Renal pelvis (tissue), 4 donors: ENCODE results near the gene ZNF136. TPM values are rescaled to one million over a fixed set of nuclear protein-coding genes. Genes with fewer than 3 reads are reported as not detected.
A peak's percentile ranks its signal among the peaks of the same experiment; 100 is the strongest.

ENCODE experiments used
- DNase-seq: peaks from one replicate; pipeline ENCODE4 v3.0.0-alpha.2; 2013
- polyA plus RNA-seq, 3 donors: library from polyadenylated mRNA; unstranded; fragments of 120-200 nt; gene quantifications; one replicate each; pipeline ENCODE4 v1.2.1, GENCODE V29; 2013; ENCODE audit not compliant: insufficient read length in 3 of 3

Gene ZNF136
- polyA plus RNA-seq, 3 donors, result 13.5 to 19.5 (median 17.1) TPM

DNA sequence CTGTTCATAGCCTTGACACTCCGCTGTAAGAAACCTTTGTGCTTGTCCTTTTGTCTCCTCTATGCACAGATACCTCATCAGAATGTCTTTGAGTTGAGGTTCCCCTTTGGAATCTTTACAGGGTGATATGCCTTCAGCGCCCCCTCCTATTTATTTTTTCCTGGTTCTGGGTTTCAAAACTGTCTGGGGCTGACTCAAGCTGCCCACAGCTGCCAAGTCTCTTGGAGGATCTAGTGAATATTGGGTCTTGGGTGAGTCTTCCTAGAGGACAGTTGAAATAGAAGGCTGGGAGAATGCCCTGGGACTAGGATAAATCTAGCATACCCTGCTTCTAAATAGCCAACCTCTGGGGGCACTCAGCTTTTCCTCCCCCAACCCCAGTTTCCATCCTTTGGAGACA, 930 bp downstream of the ZNF136 start:
- DNase-seq, result peak; percentile 4

DNA sequence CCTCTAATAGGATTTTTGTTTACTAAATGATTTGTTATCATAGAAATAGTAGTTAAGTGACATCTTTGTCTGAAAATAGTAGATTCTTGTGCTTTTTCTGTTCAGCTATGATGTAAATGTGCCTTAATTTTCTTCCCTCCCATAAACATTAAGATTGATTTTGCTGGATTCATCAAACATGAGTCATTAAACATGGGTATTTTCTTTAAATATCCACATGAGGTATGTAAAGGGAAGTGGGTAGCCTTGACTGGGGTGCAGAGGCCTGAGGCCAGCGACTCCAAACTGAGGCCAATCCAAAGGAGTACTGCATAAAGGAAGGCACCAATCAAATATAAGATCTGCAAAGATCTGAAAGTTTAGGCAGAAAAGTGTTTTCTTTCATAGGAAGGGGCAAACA, 3.7 kb downstream of the ZNF136 start:
- DNase-seq, result no peak

DNA sequence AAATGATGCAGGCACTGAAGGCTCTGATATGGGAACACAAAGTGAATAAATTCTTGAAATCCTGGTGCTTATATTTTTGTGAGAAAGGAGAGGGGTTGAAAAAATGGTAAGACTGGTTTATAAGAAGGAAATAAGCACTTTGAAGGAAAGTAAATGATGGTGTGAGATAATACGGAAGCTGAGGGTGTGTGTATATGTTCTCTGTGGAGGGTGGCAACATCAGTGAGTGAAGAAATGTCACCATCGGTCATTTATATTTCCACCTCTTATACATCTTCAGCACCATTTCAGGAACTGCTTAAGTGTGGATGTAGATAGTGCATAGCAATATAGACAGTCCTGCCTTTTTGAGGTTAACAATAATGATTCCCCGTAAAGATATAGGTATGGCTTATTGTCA, 17.5 kb downstream of the ZNF136 start:
- no peak for DNase-seq

DNA sequence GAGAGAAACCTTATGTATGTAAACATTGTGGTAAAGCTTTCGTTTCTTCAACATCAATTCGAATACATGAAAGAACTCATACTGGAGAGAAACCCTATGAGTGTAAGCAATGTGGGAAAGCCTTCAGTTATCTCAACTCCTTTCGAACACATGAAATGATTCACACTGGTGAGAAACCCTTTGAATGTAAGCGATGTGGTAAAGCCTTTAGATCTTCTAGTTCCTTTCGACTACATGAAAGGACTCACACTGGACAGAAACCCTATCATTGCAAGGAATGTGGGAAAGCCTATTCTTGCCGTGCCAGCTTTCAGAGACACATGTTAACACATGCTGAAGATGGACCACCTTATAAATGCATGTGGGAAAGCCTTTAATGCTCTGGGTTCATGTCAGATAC, 24.7 kb downstream of the ZNF136 start:
- DNase-seq, result no peak

DNA sequence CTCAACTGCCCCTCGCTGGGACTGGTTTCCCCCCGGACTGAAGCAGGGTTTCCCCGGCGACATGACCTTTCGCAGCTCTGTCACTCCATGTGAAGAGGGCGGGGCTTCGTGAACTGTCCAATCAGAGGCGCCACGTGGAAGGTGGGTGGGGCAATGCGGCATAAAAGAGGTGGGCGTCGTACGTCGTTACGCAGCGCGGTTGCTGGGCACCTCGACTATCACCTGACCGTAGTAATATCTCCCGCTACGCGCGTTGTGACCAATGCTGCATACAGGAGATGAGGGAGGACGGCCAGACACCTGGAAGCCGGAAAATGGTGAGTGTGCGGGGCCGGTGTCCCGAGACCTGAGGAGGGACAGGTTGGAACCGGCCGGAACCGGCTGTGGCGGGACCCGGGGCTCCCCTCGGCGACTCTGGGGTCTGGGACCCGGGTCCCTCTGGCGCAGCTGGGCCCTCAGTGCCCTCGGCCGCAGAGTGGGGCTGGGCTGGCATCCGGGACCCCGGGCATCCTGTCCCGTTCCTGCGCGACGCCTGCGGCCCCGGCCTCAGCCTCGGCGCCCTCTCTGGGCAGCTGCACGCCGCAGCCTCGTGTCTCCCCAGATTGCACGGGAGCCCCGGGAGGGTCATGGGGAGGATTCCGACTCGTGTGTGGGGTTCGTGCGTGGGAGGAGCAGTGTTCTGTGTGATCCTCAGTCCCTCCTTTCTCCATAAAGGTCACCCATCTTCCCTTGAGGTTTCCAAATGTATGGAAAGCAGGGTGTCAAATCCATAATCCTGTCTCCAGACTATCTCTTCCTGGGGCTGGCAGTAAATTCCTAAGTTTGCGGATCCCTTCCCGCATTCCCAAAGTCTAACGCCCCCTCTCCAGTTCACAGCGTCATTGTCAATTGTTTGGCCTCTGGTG, 32.2 kb downstream of the ZNF136 start:
- DNase-seq, result peak; percentile 93

DNA sequence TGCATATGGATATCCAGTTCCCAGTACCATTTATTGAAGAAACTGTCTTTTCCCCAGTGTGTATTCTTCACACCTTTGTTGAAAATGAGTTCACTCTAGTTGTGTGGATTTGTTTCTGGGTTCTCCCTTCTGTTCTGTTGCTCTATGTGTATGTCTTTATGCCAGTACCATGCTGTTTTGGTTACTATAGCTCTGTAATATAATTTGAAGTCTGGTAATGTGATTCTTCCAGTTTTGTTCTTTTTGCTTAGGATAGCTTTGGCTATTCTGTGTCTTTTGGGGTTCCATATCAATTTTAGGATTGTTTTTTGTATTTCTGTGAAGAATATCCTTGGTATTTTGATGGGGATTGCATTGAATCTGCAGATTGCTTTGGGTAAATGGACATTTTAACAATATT, 35.2 kb downstream of the ZNF136 start:
- DNase-seq, result no peak

DNA sequence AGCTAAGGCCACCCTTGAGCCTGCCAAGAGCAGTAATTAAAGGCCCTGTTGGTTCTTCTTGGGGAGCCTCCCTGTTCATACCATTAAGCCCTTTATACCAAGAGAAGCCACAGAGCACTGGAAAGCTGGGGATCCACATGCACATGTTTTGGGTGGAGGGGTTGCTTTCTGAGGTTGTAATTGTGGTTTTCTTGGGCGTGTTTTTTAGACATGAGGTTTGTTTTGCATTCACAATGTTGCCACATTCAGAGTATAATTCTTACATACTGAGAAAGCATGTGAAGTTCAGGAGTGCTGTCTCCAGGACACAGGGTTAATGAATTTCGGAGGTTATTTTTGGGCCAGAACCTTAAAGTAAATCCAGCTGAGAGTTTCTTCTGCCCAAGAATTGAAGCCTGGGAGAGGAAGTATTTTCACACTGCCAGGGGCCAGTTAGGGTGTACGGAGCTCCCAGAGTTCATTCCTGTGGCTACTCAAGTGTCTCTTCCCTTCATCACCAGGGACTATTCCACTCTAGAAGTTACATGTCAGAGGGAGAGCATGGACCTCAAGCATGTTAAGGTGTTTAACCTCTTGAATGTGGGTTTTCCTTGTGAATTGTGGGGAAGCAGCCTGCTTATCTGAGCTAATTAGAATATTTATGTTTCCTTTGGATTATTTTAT, 37.0 kb downstream of the ZNF136 start:
- DNase-seq, result peak; percentile 9

DNA sequence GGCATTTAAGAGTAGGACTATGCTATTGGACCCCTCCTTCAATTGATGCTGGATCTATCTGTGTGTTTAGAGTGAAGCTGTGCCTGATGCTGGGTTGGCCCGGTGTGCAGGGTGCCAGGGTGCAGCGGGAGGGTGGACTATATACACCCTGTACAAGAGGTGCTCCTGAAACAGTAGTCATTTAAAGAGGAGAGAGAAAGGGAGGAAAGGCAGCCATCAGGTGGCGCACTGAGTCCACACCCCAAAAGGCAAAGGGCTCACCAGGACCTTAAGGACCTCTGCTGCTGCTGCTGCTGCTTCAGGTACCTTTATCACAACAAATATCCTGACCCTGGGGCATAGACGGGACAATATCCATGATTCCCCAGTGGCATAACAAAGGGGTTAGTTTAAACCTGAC, 39.4 kb downstream of the ZNF136 start:
- peak; percentile 10 for DNase-seq

DNA sequence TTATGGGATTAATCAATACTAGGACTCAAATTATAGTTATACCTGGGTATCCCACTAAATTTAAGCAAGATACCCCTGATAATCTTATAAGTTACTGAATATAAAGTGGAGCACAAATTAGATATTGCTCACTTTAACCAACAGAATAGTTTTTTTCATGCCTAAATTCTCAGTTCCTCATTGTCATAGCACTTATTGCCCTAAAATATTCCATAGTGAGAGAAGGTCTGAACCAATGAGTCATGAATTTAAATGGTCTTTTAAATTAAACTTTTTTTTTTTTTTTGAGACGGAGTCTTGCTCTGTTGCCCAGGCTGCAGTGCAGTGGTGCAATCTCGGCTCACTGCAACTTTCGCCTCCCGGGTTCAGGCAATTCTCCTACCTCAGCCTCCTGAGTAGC, 42.4 kb downstream of the ZNF136 start:
- no peak for DNase-seq

DNA sequence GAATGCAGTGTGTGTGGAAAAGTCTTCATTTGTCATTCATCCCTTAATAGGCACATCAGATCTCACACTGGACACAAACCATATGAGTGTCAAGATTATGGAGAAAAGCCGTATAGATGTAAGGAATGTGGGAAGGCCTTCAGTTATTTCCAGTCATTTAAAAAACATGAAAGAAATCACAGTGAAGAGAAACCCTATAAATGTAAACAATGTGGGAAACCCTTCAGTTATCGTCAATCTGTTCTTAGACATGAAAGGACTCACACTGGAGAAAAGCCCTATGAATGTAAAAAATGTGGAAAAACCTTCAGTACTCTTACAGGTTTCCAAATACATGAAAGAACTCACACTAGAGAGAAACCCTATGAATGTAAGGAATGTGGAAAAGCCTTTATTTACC, 45.3 kb downstream of the ZNF136 start:
- DNase-seq, result no peak

DNA sequence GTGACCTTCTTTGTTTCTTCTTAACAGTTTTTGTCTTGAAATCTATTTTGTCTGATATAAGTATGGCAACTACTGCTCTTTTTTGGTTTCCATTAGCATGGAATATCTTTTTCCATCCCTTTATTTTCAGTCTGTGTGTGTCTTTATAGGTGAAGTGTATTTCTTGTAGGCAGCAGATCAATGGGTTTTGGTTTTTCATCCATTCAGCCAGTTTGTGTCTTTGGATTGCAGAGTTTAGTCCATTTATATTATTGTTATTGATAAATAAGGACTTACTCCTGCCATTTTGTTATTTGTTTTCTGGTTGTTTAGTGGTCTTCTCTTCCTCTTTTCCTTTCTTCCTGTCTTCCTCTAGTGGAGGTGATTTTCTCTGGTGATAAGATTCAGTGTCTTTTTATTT, 54.4 kb downstream of the ZNF136 start:
- DNase-seq, result no peak

DNA sequence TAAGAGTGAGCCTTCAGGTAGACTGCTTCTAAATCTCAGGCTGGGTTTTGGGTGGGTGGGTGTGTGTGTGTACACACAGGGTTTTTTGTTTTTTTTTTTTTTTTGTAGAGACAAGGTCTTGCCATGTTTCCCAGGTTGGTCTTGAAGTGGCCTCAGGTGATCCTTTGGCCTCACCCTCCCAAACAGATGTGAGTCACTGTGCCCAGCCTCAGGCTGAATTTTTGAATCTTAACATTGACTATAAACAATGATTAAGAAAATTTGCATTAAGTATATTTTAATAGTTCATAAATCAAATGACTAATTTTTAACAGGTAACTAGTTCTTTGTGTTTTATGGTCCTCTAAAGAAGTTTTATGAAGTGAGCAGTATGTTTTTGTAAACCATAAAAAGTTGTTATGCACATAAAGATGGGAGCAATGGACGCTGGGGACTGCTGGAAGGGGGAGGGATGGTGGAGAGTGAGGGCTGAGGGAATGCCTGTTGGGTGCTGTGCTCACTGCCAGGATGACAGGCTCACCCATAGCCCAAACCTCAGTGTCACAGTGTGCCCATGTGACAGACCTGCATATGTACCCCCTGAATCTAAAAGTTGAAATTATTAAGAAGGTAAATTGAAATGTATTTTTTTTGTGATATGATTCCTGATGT, 60.2 kb downstream of the ZNF136 start:
- DNase-seq, result no peak

DNA sequence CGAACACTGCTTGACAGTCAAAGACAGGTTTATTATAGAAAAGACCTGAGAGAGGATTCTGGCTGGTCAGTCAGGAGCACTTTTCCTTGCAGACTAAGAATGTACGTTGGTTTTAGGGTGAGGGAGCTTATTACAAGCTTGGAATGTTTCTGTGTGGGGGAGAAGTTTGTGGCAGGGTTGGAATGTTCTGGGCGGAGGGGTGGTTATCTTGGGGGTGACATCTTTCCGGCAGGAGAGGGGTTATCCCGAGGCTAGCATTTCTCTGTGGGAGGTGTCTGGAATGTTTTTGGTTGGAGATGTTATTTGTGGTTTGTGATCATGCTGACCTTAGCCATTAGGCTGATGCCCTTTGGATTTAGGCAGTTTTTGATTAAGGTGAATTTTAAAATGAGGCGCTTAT, 61.8 kb downstream of the ZNF136 start:
- DNase-seq, result no peak

DNA sequence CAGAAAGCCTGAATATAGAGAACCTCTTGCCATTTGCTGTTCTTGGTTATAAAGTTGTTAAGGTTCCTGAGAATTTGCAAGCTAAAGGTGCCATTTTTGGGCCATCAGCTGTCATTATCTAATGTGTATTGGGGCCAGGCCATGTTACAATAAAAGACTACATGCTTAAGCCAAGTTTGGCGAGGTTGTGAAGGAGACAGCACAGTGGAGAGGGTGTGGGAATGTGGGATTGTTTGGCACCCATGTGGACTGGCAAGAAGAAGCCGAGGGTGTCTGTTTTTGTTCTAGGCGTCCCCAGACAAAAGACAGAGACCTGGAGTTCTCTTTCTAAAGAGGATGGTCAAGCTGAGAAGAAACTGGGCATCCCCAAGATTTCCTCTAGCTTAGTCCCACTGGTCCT, 67.1 kb downstream of the ZNF136 start:
- DNase-seq, result no peak

DNA sequence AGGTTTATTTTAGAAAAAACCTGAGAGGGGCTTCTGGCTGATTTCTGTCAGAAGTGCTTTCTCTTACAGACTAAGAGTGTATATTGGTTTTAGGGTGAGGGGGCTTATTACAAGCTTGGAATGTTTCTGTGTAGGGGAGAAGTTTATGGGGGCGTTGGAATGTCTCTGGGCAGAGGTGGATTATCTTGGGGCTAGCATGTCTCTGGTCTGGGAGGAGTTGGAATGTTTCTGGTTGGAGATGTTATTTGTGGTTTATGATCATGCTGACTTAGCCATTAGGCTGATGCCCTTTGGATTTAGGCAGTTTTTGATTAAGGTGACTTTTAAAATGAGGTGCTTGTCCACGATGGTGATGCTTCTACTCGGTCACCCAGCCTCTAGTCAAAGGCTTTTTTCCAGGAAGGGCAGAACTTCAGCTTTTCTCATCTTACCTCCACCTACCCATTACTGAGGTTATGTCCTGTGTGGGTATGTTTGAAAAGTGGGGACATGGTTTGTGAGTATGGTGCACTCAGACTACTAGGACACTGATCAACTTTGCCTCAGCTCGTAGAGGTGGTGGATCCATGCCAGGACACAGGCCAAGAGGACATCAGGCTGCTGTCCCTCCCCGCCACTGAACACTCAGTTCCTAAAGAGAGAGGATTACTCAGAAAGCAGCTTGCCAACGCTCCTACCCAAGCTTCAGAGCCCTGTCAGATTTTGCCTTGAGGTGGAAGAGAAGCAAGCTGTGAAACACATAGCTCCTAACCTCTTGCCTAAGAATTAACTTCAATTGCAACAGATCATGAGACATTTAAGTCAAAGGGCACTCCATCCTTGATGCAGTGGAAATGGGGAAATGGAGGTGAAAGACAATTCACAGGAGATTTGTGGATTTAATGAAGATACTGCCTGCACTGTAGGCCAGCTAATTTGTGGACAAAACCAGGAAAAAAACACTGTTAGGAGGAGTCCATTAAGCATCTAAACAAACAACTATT, 68.1 kb downstream of the ZNF136 start:
- DNase-seq, result no peak

DNA sequence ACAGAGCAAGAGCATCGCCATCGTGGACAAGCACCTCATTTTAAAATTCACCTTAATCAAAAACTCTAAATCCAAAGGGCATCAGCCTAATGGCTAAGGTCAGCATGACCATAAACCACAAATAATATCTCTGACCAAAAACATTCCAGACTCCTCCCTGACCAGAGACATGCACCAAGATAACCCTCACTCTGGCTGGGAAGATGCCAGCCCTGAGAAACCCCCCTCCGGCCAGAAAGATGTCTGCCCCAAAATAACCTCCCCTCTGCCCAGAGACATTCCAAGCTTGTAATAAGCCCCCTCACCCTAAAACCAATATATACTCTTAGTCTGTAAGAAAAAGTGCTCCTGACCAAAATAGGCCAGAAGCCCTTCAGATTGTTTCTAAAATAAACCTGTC, 70.1 kb downstream of the ZNF136 start:
- DNase-seq, result no peak

DNA sequence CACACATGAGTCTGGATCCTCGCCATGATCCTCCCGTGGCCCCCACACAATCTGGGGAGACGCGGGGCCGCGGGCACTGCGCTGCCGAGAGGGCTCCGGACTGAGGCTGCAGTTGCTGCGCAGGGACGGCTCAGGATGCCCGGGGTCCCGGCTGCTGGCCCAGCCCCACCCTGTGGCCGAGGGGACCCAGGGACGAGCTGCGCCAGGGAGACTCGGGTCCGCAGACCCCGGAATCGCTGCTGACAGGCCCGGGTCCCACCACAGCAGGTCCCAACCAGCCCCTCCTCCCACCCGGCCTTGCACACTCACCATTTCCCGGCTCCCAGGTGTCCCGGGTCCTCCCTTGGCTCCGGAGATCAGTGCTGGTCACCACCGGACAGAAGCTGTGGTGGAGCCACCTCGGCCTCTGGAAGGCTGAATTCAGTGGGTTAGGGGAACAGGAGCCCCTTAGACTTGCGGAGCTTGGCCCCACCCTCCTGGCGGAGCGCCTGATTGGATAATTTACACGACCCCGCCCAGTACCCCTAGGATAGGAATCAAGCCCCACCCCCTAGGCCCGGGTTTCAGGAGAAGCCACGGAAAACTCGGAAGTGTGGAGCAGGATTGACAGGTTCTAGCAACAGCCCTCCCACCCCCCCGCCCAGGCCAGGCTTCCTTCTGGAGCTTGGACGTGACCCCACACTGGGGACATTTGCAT, 74.4 kb downstream of the ZNF136 start:
- no peak for DNase-seq
